K562 (cell line): ENCODE measurements around the gene GGT1. TPM values are rescaled to one million over a fixed set of nuclear protein-coding genes. Genes with fewer than 3 reads are reported as not detected.
"Not testable (repeated sequence)": the region's sequence is repeated elsewhere in the genome, so short reads cannot be mapped to it uniquely, and the experiment has no call there.

Experiments used
- ATAC-seq: fragments of 200-7000 bp; cut with Tn5 transposase; 3 replicates; pipeline ENCODE4 v1.9.1; 2020; ENCODE audit warnings: moderate library complexity
- BruUV-seq: library from RNA; stranded (reverse); fragments of 400-500 nt; replicated peaks from 2 replicates; lab custom pipeline; 2021; lab: Mats Ljungman, UMichigan
- CTCF ChIA-PET: fragments of 300-600 bp; formaldehyde crosslinking; extraction: SDS; loops from one replicate; lab custom pipeline; 2021; ENCODE audit warnings: low intra/inter-chr PET ratio; lab: Yijun Ruan, JAX
- POLR2A ChIA-PET: fragments of 300-600, 350-650 bp; sonication (Branson Sonifier 250); formaldehyde crosslinking; extraction: SDS; loops from one replicate; lab custom pipeline; 2021; ENCODE audit warnings: antibody characterized with exemption, inconsistent platforms; lab: Yijun Ruan, JAX
- DNase-seq, 4 experiments: peaks; one replicate each; pipeline versions ENCODE4 v3.0.0 to v3.0.0-alpha.2; 2011 to 2018; ENCODE audit warnings: low spot score in 3 of 4, mixed read lengths in 3 of 4; ENCODE audit errors: extremely low read depth in 1 of 4
- FAIRE-seq: peaks from 2 replicates; lab custom pipeline; 2011; peaks lifted over from hg19 to GRCh38; lab: Jason Lieb, UNC
- H2AFZ ChIP-seq: 2 replicates; pipeline ENCODE4 v1.6.0; 2011; ENCODE audit warnings: low read depth, low read length, control low read depth, inconsistent platforms
- H3K27ac ChIP-seq: fragments of 200-600 bp; 3 replicates; pipeline ENCODE4 v1.8.0; 2011; ENCODE audit warnings: low read depth, mild to moderate bottlenecking, control low read depth, inconsistent platforms, low read length, moderate library complexity, mixed read lengths; ENCODE audit errors: extremely low read depth
- H3K27me3 ChIP-seq, 2 experiments: fragments of 300-600 bp in 1 of 2; 2 replicates in 1 of 2; 3 replicates in 1 of 2; pipeline versions ENCODE4 v1.6.0 to v1.8.0; 2011; ENCODE audit warnings: inconsistent platforms in 2 of 2, low read length in 2 of 2, mild to moderate bottlenecking in 1 of 2, mixed read lengths in 1 of 2, moderate library complexity in 1 of 2; ENCODE audit not compliant: control insufficient read depth in 2 of 2, insufficient read depth in 2 of 2
- H3K36me3 ChIP-seq: fragments of 300-600 bp; 3 replicates; pipeline ENCODE4 v1.8.0; 2011; ENCODE audit warnings: mild to moderate bottlenecking, low read length, inconsistent platforms; ENCODE audit not compliant: control insufficient read depth, insufficient read depth
- H3K4me1 ChIP-seq, 2 experiments: fragments of 200-600 bp in 1 of 2; replicated peaks in 1 of 2; 2 replicates in 1 of 2; 3 replicates in 1 of 2; pipeline versions ENCODE4 v1.5.1 to v1.8.0; 2011; ENCODE audit warnings: inconsistent platforms in 2 of 2, low read length in 2 of 2, mild to moderate bottlenecking in 1 of 2, mixed read lengths in 1 of 2, moderate library complexity in 1 of 2; ENCODE audit not compliant: control insufficient read depth in 2 of 2, insufficient read depth in 2 of 2
- H3K4me2 ChIP-seq: 2 replicates; pipeline ENCODE4 v1.6.1; 2011; ENCODE audit warnings: low read length, control low read depth, inconsistent platforms, mixed read lengths; ENCODE audit not compliant: insufficient read depth
- H3K4me3 ChIP-seq: fragments of 200-600 bp; sonication (generic), shearing (Covaris generic); 2 replicates; pipeline ENCODE4 v1.5.1; 2016; ENCODE audit warnings: control low read depth, inconsistent platforms
- H3K79me2 ChIP-seq: fragments of 200-600 bp; 3 replicates; pipeline ENCODE4 v1.8.0; 2011; ENCODE audit warnings: low read length, inconsistent platforms; ENCODE audit not compliant: control insufficient read depth, insufficient read depth
- H3K9ac ChIP-seq, 2 experiments: 2 replicates each; pipeline versions ENCODE4 v1.6.0 to v1.6.1; 2011; ENCODE audit warnings: low read depth in 2 of 2, low read length in 2 of 2, control low read depth in 1 of 2, inconsistent platforms in 1 of 2, mild to moderate bottlenecking in 1 of 2, mixed read lengths in 1 of 2; ENCODE audit not compliant: insufficient read depth in 1 of 2
- H3K9me1 ChIP-seq: one replicate; pipeline ENCODE4 v1.6.0; 2011; ENCODE audit warnings: inconsistent platforms, mild to moderate bottlenecking, low read length, moderate library complexity; ENCODE audit not compliant: control insufficient read depth, insufficient read depth
- H3K9me3 ChIP-seq: replicated peaks from 2 replicates; pipeline ENCODE4 v1.5.1; 2011; ENCODE audit warnings: low read depth, low read length, inconsistent platforms; ENCODE audit not compliant: control insufficient read depth, insufficient read depth
- H4K20me1 ChIP-seq: replicated peaks from 2 replicates; pipeline ENCODE4 v1.6.1; 2011; ENCODE audit warnings: low read length, inconsistent platforms, mixed read lengths; ENCODE audit not compliant: control insufficient read depth, insufficient read depth
- BHLHE40 ChIP-seq: IDR thresholded peaks from 2 replicates; pipeline ENCODE4 v1.6.1; 2011; ENCODE audit warnings: low read length, improper control_type of control experiment
- CTCF ChIP-seq, 3 experiments: IDR thresholded peaks in 2 of 3; conservative IDR thresholded peaks in 1 of 3; 2 replicates each; pipeline ENCODE4 v1.5.1; 2011 to 2012; ENCODE audit warnings: low read length in 3 of 3, mild to moderate bottlenecking in 3 of 3, control low read depth in 2 of 3, improper control_type of control experiment in 1 of 3, inconsistent platforms in 1 of 3, low read depth in 1 of 3, mixed read lengths in 1 of 3, moderate library complexity in 1 of 3; ENCODE audit not compliant: insufficient read depth in 2 of 3
- WGBS: fragments of 100-300 bp; shearing (Covaris generic); methylation state at CpG from one replicate; pipeline ENCODE4 v1.1.6; 2016; ENCODE audit warnings: low coverage, mixed read lengths; ENCODE audit not compliant: insufficient coverage; ENCODE audit errors: missing lambda C conversion rate; 5-methylcytosine and 5-hydroxymethylcytosine counted together
- in situ Hi-C: fragments of 300-500 bp; cut with MboI; formaldehyde crosslinking; loops from 4 replicates; pipeline ENCODE4 v1.15.0; 2018; ENCODE audit warnings: inconsistent platforms, mixed read lengths
- intact Hi-C: fragments of 100-400 bp; cut with micrococcal nuclease; formaldehyde crosslinking; loops from 2 replicates; pipeline ENCODE4 v1.14.2; 2022
- polyA plus RNA-seq, 8 experiments: library from polyadenylated mRNA; depleted of rRNA in 4 of 8; stranded (reverse) in 5 of 8; unstranded in 3 of 8; fragments of >200 nt; fragmentation: Nextera tagmentation in 2 of 8; fragmentation: Illumina TruSeq in 1 of 8; extraction: Ambion mirVana in 2 of 8; extraction: Trizol in 1 of 8; gene quantifications; 2 replicates each; pipeline versions ENCODE4 v1.2.1 to v1.2.3, GENCODE V29; 2011 to 2014; ENCODE audit warnings: inconsistent platforms in 1 of 8, missing spikeins in 1 of 8
- total RNA-seq, 7 experiments: library from RNA; depleted of rRNA in 6 of 7; stranded (reverse); fragments of >200 nt in 6 of 7; fragmentation: Illumina TruSeq in 2 of 7; extraction: Trizol in 2 of 7; gene quantifications; 2 replicates each; pipeline versions ENCODE4 v1.2.1 to v1.2.3, GENCODE V29; 2011 to 2021; ENCODE audit warnings: low replicate concordance in 1 of 7
- TF ChIP-seq, protein P1 (sequence below): IDR thresholded peaks from 2 replicates; pipeline ENCODE4 v1.6.1; 2011; ENCODE audit warnings: borderline replicate concordance, low read depth, mild to moderate bottlenecking, moderate library complexity, low read length; ENCODE audit not compliant: insufficient read depth, poor library complexity, severe bottlenecking

The GGT1 gene
- total and polyA plus RNA-seq, 9 of the 15 experiments (the other 6 are each of a cell fraction or from before 2014, with no cell fraction given): 0.46 to 11.8 (median 6.9) TPM

- peak; percentile 76 for ATAC-seq
- Histone ChIP-seq H3K27ac (peak overlapping the region; percentile 61; the same call in 2 of the 3 replicates), H3K4me1 (peaks cover 2 to 27% of the 10 kb centered on the region in 2 experiments; a peak in 3 of 5 replicates), H3K9ac (peak overlapping the region in 1 of 2 experiments; percentile 58; a peak in 1 of 4 replicates), H2AFZ (peak overlapping the region; percentile 92), H3K4me3 (peak overlapping the region; percentile 29; the same call in 1 of the 2 replicates), H3K4me2 (peak overlapping the region; percentile 62)
- peak; percentile 75 for FAIRE-seq
- H3K9me1 ChIP-seq, H3K79me2 ChIP-seq, BruUV-seq, CTCF ChIA-PET, intact Hi-C loops, H3K27me3 ChIP-seq, H3K9me3 ChIP-seq, H3K36me3 ChIP-seq, H4K20me1 ChIP-seq: not testable (repeated sequence)
- WGBS: 2% methylated on average over 8 of the region's 18 CpGs
- DNase-seq: peak in 1 of 4 experiments; percentile 49
- POLR2A ChIA-PET: interaction anchor here (1.1 kb wide), 1 partner anchor 11 kb away, joined by 3 read pairs; the partner anchor contains the start of gene LRRC75B
- in situ Hi-C loops: loop anchor here (5.0 kb wide), 1 partner anchor 927 kb away; no protein-coding TSS in a partner anchor
- TF ChIP-seq BHLHE40 (0 out of 2 replicates have a peak, but pooled peaks have one; percentile 41), CTCF (IDR thresholded peaks at IDR 0.05 in 2 of 3, conservative IDR thresholded peaks at IDR 0.05 in 1 of 3; ENCODE audit: insufficient read depth in 2 of 3, low read depth in 1 of 3, low read length in 3 of 3) (peak in 2 of 3 experiments; percentile 2 to 19; a peak in 2 of 6 replicates)
- TF ChIP-seq, protein P1, sequence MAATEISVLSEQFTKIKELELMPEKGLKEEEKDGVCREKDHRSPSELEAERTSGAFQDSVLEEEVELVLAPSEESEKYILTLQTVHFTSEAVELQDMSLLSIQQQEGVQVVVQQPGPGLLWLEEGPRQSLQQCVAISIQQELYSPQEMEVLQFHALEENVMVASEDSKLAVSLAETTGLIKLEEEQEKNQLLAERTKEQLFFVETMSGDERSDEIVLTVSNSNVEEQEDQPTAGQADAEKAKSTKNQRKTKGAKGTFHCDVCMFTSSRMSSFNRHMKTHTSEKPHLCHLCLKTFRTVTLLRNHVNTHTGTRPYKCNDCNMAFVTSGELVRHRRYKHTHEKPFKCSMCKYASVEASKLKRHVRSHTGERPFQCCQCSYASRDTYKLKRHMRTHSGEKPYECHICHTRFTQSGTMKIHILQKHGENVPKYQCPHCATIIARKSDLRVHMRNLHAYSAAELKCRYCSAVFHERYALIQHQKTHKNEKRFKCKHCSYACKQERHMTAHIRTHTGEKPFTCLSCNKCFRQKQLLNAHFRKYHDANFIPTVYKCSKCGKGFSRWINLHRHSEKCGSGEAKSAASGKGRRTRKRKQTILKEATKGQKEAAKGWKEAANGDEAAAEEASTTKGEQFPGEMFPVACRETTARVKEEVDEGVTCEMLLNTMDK: peak; percentile 30
Measured at GRCh38 chr22:24603770-24604629, 1.0 kb downstream of the GGT1 start.
